D721Med (cell line): ENCODE data around the gene NDUFB3.
"Not testable (repeated sequence)": the region's sequence is repeated elsewhere in the genome, so short reads cannot be mapped to it uniquely, and the experiment has no call there.

Experiments
- DNase-seq: peaks from one replicate; pipeline ENCODE4 v3.0.0; 2011; ENCODE audit warnings: low spot score; ENCODE audit not compliant: insufficient read length
- FAIRE-seq: peaks from 2 replicates; lab custom pipeline; 2011; peaks lifted over from hg19 to GRCh38; lab: Jason Lieb, UNC
- CTCF ChIP-seq: IDR thresholded peaks from 2 replicates; pipeline ENCODE4 v1.5.1; 2012; ENCODE audit warnings: mild to moderate bottlenecking, control low read depth; ENCODE audit not compliant: insufficient read depth; ENCODE audit errors: missing control alignments

Gene NDUFB3

DNA sequence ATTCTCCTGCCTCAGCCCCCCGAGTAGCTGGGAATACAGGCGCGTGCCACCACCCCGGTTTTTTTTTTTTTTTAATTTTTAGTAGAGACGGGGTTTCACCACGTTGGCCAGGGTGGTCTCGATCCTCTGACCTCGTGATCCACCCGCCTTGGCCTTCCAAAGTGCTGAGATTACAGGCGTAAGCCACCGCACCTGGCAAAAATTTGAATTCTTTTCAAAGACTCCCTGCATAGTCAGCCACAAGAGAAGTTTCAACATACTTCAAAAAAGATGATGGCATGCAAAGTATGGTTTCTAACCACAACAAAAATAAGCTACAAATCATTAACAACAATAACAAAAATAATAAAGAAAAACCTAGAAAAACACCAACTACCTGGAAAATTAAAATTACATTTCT is 22.3 kb upstream of the NDUFB3 start:
- DNase-seq = no peak
- FAIRE-seq = no peak
- no peak for TF ChIP-seq CTCF

DNA sequence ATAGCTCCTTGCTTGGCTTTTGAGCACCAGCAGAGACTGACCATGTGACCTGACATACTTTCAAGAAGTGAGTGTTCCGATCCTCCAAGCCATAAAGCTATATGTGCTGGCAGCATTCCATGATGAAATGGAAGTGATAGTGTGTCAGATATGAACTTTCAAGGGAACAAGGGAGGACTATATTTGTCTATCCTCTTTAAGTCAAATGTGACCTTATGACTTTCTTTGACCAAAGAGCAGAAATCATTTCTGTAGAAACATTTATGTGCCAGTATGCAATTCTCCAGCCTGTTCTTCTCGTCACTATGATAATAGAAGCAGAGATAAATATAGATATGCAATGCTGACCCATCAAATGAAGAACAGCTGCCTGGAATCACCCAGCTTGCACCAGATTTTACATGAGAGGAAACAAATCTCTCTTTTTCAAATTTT is 14.7 kb upstream of the NDUFB3 start:
- DNase-seq = no peak
- FAIRE-seq = no peak
- TF ChIP-seq CTCF = no peak

DNA sequence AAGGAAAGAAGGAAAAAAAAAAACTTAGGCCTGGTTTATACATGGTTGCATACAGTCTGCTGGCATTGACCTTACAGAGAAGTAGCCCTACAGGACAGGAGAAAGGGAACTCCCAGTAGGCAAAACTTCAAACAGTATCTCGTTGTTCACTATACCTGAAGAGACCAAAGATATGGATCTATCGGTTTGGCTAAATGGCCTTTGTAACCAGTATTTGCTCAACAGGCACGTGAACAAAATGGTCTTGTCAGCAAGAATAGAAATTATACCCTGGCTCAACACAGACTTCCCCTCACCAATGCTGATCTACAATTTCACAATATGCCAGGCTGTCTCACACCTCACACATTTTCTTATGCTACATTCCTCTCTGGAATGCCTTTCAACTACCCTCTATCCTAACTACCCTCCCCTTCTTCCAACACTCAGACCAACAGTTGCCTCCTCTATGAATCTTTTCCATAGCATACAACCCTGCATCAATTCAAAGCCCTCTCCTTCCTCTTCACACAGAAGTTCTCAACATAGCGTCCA is 14.0 kb upstream of the NDUFB3 start:
- FAIRE-seq (no peak), DNase-seq (no peak)

GRCh38 chr2:201058914-201059313 is 12.9 kb upstream of the NDUFB3 start:
- DNase-seq = no peak
- no peak for FAIRE-seq
- TF ChIP-seq CTCF = no peak

More for the DNA sequence above, 14.0 kb upstream of the NDUFB3 start:
- TF ChIP-seq CTCF = no peak

- FAIRE-seq (no peak), DNase-seq (no peak)
- TF ChIP-seq CTCF = no peak
Observed at GRCh38 chr2:201059961-201060755, 11.6 kb upstream of the NDUFB3 start.

DNA sequence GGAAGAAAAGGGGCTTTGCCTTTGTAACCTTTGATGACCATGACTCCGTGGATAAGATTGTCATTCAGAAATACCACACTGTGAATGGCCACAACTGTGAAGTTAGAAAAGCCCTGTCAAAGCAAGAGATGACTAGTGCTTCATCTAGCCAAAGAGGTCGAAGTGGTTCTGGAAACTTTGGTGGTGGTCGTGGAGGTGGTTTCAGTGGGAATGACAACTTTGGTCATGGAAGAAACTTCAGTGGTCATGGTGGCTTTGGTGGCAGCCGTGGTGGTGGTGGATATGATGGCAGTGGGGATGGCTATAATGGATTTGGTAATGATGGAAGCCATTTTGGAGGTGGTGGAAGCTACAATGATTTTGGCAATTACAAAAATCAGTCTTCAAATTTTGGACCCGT is 8.3 kb upstream of the NDUFB3 start:
- FAIRE-seq = not testable (repeated sequence)

GRCh38 chr2:201064797-201065329 is 6.9 kb upstream of the NDUFB3 start:
- FAIRE-seq (no peak), DNase-seq (no peak)
- no peak for TF ChIP-seq CTCF

More for the DNA sequence above, 8.3 kb upstream of the NDUFB3 start:
- not testable (repeated sequence) for DNase-seq
